ENCODE data around the gene MET. TPM values are rescaled to one million over a fixed set of nuclear protein-coding genes. Genes with fewer than 3 reads are reported as not detected.

The MET gene
- total RNA-seq, 1 experiment from 2014 or later = 242 TPM

DNA sequence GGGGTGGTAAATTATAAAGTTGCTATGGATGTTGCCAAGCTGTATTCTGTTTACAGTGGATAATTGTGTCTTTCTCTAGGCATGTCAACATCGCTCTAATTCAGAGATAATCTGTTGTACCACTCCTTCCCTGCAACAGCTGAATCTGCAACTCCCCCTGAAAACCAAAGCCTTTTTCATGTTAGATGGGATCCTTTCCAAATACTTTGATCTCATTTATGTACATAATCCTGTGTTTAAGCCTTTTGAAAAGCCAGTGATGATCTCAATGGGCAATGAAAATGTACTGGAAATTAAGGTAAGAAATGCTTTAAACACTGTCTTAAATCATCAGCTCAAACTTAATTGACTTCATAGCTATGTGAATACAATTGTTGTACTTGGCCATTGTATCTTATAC, 91.0 kb downstream of the MET start:
- H3K4me1 Mint-ChIP-seq (ENCODE audit: low read depth, unreplicated experiment) = peaks cover 22% of the 10 kb centered on the region
- no peak overlapping the region for H3K27ac Mint-ChIP-seq (ENCODE audit: unreplicated experiment)
- intact Hi-C loops (cut with micrococcal nuclease; ENCODE audit: unreplicated experiment) = loop anchor here (5.0 kb wide), 1 partner anchor 36 kb away; no protein-coding TSS in a partner anchor
- TF ChIP-seq, protein P1, sequence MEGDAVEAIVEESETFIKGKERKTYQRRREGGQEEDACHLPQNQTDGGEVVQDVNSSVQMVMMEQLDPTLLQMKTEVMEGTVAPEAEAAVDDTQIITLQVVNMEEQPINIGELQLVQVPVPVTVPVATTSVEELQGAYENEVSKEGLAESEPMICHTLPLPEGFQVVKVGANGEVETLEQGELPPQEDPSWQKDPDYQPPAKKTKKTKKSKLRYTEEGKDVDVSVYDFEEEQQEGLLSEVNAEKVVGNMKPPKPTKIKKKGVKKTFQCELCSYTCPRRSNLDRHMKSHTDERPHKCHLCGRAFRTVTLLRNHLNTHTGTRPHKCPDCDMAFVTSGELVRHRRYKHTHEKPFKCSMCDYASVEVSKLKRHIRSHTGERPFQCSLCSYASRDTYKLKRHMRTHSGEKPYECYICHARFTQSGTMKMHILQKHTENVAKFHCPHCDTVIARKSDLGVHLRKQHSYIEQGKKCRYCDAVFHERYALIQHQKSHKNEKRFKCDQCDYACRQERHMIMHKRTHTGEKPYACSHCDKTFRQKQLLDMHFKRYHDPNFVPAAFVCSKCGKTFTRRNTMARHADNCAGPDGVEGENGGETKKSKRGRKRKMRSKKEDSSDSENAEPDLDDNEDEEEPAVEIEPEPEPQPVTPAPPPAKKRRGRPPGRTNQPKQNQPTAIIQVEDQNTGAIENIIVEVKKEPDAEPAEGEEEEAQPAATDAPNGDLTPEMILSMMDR (IDR thresholded peaks at IDR 0.05; ENCODE audit: unreplicated experiment) = no peak
- H3K27me3 Mint-ChIP-seq (ENCODE audit: unreplicated experiment) = no peaks in the 10 kb centered on the region
- H3K36me3 Mint-ChIP-seq (ENCODE audit: insufficient read depth, unreplicated experiment) = peaks cover 51% of the 10 kb centered on the region
- no peaks in the 10 kb centered on the region for H3K9me3 Mint-ChIP-seq (ENCODE audit: low read depth, unreplicated experiment)
- BruUV-seq (replicated peaks) = no TSS peak
- no peak for DNase-seq
- no peak overlapping the region for H3K4me3 Mint-ChIP-seq (ENCODE audit: low read depth, unreplicated experiment)
- CTCF ChIA-PET = no interaction called here

DNA sequence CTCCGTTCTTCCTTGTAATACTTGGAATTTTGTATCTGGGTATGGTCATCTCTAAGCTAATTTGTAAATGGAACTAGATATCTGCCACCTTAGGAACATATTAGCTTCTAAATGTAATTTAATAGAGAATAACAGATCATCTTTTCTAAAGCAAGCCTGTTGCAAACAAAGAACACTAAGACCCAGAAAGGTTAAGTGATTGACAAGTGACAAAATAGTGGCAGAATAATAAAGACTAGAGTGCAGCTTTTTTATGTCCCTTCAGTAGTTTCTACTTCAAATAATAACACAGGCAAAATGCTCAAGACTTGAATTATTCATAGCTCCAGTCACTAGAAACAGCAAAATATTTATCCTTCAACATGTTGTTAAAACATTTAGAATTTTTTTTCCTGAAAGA, 91.7 kb downstream of the MET start:
- H3K4me3 Mint-ChIP-seq (ENCODE audit: low read depth, unreplicated experiment) = no peak overlapping the region
- intact Hi-C loops (cut with micrococcal nuclease; ENCODE audit: unreplicated experiment) = loop anchor here (5.0 kb wide), 1 partner anchor 36 kb away; no protein-coding TSS in a partner anchor
- peaks cover 28% of the 10 kb centered on the region for H3K4me1 Mint-ChIP-seq (ENCODE audit: low read depth, unreplicated experiment)
- H3K36me3 Mint-ChIP-seq (ENCODE audit: insufficient read depth, unreplicated experiment) = peaks cover 56% of the 10 kb centered on the region
- CTCF ChIA-PET = no interaction called here
- H3K9me3 Mint-ChIP-seq (ENCODE audit: low read depth, unreplicated experiment) = no peaks in the 10 kb centered on the region
- no peak for DNase-seq
- TF ChIP-seq, protein P1 (IDR thresholded peaks at IDR 0.05; ENCODE audit: unreplicated experiment) = no peak
- no TSS peak for BruUV-seq (replicated peaks)
- no peaks in the 10 kb centered on the region for H3K27me3 Mint-ChIP-seq (ENCODE audit: unreplicated experiment)
- H3K27ac Mint-ChIP-seq (ENCODE audit: unreplicated experiment) = no peak overlapping the region

DNA sequence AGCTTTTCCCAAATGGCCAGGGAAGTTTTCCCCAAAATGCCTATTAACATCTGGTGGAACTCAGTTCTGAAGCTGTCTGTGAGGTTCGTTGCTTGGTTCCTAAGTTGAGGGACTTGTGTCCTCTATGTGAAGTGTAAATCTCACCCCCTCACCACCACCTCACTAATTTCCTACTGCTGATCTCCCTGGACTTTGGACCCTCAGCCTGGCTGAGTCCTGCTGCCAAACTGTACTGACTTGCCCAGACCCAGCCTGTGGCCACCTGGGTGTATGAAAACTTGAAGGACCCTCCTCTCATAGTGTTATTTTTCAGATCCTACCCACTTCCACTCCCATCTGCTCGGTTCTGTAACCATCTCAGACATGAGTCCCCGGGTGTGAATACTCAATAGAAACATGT, 94.9 kb downstream of the MET start:
- BruUV-seq (replicated peaks) = no TSS peak
- Mint-ChIP-seq H3K4me3 (ENCODE audit: low read depth, unreplicated experiment) (no peak overlapping the region), H3K27me3 (ENCODE audit: unreplicated experiment) (no peaks in the 10 kb centered on the region), H3K36me3 (ENCODE audit: insufficient read depth, unreplicated experiment) (peaks cover 66% of the 10 kb centered on the region), H3K9me3 (ENCODE audit: low read depth, unreplicated experiment) (no peaks in the 10 kb centered on the region), H3K4me1 (ENCODE audit: low read depth, unreplicated experiment) (peaks cover 52% of the 10 kb centered on the region), H3K27ac (ENCODE audit: unreplicated experiment) (no peak overlapping the region)
- intact Hi-C loops (cut with micrococcal nuclease; ENCODE audit: unreplicated experiment) = no loop called here
- CTCF ChIA-PET = no interaction called here
- DNase-seq = no peak
- TF ChIP-seq, protein P1 (IDR thresholded peaks at IDR 0.05; ENCODE audit: unreplicated experiment) = no peak

DNA sequence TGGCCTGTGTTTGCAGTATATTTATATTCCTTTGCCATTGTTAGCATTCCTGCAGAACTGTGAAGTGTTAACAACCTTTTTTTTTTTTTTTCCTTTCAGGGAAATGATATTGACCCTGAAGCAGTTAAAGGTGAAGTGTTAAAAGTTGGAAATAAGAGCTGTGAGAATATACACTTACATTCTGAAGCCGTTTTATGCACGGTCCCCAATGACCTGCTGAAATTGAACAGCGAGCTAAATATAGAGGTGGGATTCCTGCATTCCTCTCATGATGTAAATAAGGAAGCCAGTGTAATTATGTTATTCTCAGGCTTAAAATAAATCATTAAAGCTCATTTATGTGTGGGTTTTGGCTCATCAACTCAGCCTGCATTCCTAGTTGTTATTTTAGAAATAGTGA, 97.5 kb downstream of the MET start:
- CTCF ChIA-PET = interaction anchor here (0.7 kb wide), 1 partner anchor 12 kb away, joined by 7 read pairs; no protein-coding TSS in a partner anchor
- Mint-ChIP-seq H3K27ac (ENCODE audit: unreplicated experiment) (peak overlapping the region; percentile 45), H3K4me1 (ENCODE audit: low read depth, unreplicated experiment) (peaks cover 77% of the 10 kb centered on the region), H3K36me3 (ENCODE audit: insufficient read depth, unreplicated experiment) (peaks cover 75% of the 10 kb centered on the region), H3K4me3 (ENCODE audit: low read depth, unreplicated experiment) (no peak overlapping the region), H3K9me3 (ENCODE audit: low read depth, unreplicated experiment) (no peaks in the 10 kb centered on the region), H3K27me3 (ENCODE audit: unreplicated experiment) (no peaks in the 10 kb centered on the region)
- intact Hi-C loops (cut with micrococcal nuclease; ENCODE audit: unreplicated experiment) = no loop called here
- no TSS peak for BruUV-seq (replicated peaks)
- TF ChIP-seq, protein P1 (IDR thresholded peaks at IDR 0.05; ENCODE audit: unreplicated experiment) = no peak
- no peak for DNase-seq

All from Calu3 (cell line).